Right atrium auricular region (tissue), 2 donors: ENCODE data around the gene MAT1A. TPM values are rescaled to one million over a fixed set of nuclear protein-coding genes. Genes with fewer than 3 reads are reported as not detected.
"Not testable (repeated sequence)": the region's sequence is repeated elsewhere in the genome, so short reads cannot be mapped to it uniquely, and the experiment has no call there.

Source experiments
- DNase-seq: peaks from one replicate; pipeline ENCODE4 v3.0.0-alpha.2; 2019; ENCODE audit warnings: low spot score
- H3K27ac ChIP-seq, 2 donors: fragments of 200-600 bp; sonication (generic); 1 replicate in 1 of 2; 2 replicates in 1 of 2; pipeline ENCODE4 v1.5.1; 2016 to 2019
- H3K27me3 ChIP-seq, 2 donors: fragments of 200-600 bp; sonication (generic); one replicate each; pipeline versions ENCODE4 v1.5.1 to v1.6.0; 2017 to 2019
- H3K36me3 ChIP-seq: fragments of 200-600 bp; sonication (generic); one replicate; pipeline ENCODE4 v1.5.1; 2016
- H3K4me1 ChIP-seq, 2 donors: fragments of 200-600 bp; sonication (generic); one replicate each; pipeline versions ENCODE4 v1.5.1 to v1.6.0; 2017 to 2019
- H3K4me3 ChIP-seq, 2 donors: fragments of 200-600 bp; sonication (generic); 1 replicate in 1 of 2; 2 replicates in 1 of 2; pipeline ENCODE4 v1.5.1; 2017 to 2019; ENCODE audit warnings: mild to moderate bottlenecking in 1 of 2, moderate library complexity in 1 of 2
- H3K9me3 ChIP-seq, 2 donors: fragments of 200-600 bp; sonication (generic); one replicate each; pipeline ENCODE4 v1.5.1; 2019
- total RNA-seq, 2 donors: library from RNA; depleted of rRNA; stranded (reverse); fragments of >200 nt; gene quantifications; one replicate each; pipeline ENCODE4 v1.1.0, GENCODE V29; 2016

The MAT1A gene
- total RNA-seq, 2 donors from 2014 or later: not detected

DNA sequence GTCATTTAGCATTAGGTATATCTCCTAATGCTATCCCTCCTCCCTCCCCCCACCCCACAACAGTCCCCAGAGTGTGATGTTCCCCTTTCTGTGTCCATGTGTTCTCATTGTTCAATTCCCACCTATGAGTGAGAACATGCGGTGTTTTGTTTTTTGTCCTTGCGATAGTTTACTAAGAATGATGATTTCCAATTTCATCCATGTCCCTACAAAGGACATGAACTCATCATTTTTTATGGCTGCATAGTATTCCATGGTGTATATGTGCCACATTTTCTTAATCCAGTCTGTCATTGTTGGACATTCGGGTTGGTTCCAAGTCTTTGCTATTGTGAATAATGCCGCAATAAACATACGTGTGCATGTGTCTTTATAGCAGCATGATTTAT lies 66.4 kb downstream of the MAT1A start:
- H3K27me3 ChIP-seq, H3K4me3 ChIP-seq, H3K27ac ChIP-seq, DNase-seq, H3K9me3 ChIP-seq, H3K36me3 ChIP-seq, H3K4me1 ChIP-seq: not testable (repeated sequence)

Other genes starting within 250 kb of the MAT1A start
- gene TMEM254, start 211.0 kb downstream of the MAT1A start, total RNA-seq: 1 to 10 TPM; 3.4 to 8.8 TPM
- 10 to 100 TPM; 25.5 to 36.3 TPM for gene PLAC9, start 156.9 kb downstream of the MAT1A start, total RNA-seq
- gene ANXA11, start 84.1 kb downstream of the MAT1A start, total RNA-seq: 100 to 1,000 TPM; 224 to 266 TPM
- not detected for gene DYDC1, start 67.1 kb upstream of the MAT1A start, total RNA-seq
- not detected for gene DYDC2, start 67.1 kb upstream of the MAT1A start, total RNA-seq
- gene PRXL2A, start 118.9 kb upstream of the MAT1A start, total RNA-seq: 10 to 100 TPM; 42.8 to 81.2 TPM
- 10 to 100 TPM; 24.2 to 34.7 TPM for gene TSPAN14, start 164.7 kb upstream of the MAT1A start, total RNA-seq
- gene SH2D4B, start 248.2 kb upstream of the MAT1A start, total RNA-seq: under 1 TPM in 1 of 2 donors, not detected in 1; 0.12 TPM